Left lung (tissue), 10 donors: Measurements from ENCODE around the gene MOB4. TPM values are rescaled to one million over a fixed set of nuclear protein-coding genes. Genes with fewer than 3 reads are reported as not detected.

Experiments
- ATAC-seq: fragments of 200-7000 bp; cut with Tn5 transposase; one replicate; pipeline ENCODE4 v1.9.1; 2020; ENCODE audit warnings: moderate library complexity
- DNase-seq, 4 donors: peaks; one replicate each; pipeline ENCODE4 v3.0.0-alpha.2; 2013 to 2020
- H3K27ac ChIP-seq, 2 donors: fragments of 200-600 bp; sonication (generic) in 1 of 2; one replicate each; pipeline versions ENCODE4 v1.5.0 to v1.8.0; 2020 to 2021
- H3K27me3 ChIP-seq, 2 donors: fragments of 200-600 bp; sonication (generic) in 1 of 2; one replicate each; pipeline versions ENCODE4 v1.5.0 to v1.8.0; 2020 to 2021
- H3K36me3 ChIP-seq, 2 donors: fragments of 200-600 bp; sonication (generic) in 1 of 2; one replicate each; pipeline versions ENCODE4 v1.5.0 to v1.8.0; 2020 to 2021
- H3K4me1 ChIP-seq, 2 donors: fragments of 200-600 bp; one replicate each; pipeline ENCODE4 v1.8.0; 2021
- H3K4me3 ChIP-seq, 2 donors: fragments of 200-600 bp; sonication (generic) in 1 of 2; one replicate each; pipeline versions ENCODE4 v1.5.0 to v1.8.0; 2020 to 2021; ENCODE audit warnings: mild to moderate bottlenecking in 1 of 2
- H3K9me3 ChIP-seq, 2 donors: fragments of 200-600 bp; sonication (generic) in 1 of 2; one replicate each; pipeline versions ENCODE4 v1.5.0 to v1.8.0; 2020 to 2021
- intact Hi-C, 2 donors: fragments of 100-400 bp; cut with DNase I; formaldehyde crosslinking; loops; one replicate each; pipeline versions ENCODE4 v1.11.2 to v1.14.2; 2022
- polyA plus RNA-seq, 6 donors: library from polyadenylated mRNA; unstranded; fragments of 120-200 nt; gene quantifications; one replicate each; pipeline ENCODE4 v1.2.1, GENCODE V29; 2013; ENCODE audit not compliant: insufficient read length in 6 of 6
- total RNA-seq, 2 donors: library from RNA; stranded (reverse); fragmentation: NEBNext Ultra II Directional; extraction: Animal tissue kit (Norgen Biotek cat#: 25700); gene quantifications; one replicate each; pipeline ENCODE4 v1.2.1, GENCODE V29; 2021
- TF ChIP-seq, protein P1 (sequence below), 2 donors: fragments of 200-600 bp; sonication (generic) in 1 of 2; IDR thresholded peaks; one replicate each; pipeline versions ENCODE4 v1.5.0 to v1.8.0; 2021; ENCODE audit warnings: antibody characterized with exemption in 2 of 2
- donor health status: DM: no; HTN: yes; CAD: no.
- donor health status: DM: no; HTN: no; CAD: no.

Gene MOB4
- total and polyA plus RNA-seq, 8 donors, result 23.0 to 54.2 (median 45.2) TPM

DNA sequence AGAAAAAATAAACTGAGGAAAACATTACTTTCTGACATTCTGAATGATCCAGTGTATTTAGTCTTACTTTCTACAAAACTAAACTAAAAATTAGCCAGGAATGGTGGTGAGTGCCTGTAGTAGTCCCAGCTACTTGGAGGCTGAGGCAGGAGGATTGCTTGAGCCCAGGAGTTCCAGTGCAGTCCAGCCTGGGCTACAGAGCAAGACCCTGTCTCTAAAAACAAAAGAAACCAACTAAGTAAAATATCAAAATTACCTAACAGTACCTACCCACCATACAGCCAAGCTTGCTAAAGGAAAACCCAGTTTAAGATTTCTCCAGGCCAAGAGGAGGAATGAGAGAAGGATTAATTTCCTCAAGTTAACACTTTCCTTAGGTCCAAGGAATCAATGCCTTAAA lies 19.2 kb upstream of the MOB4 start:
- no peak for ATAC-seq
- H3K9me3 ChIP-seq, result no peaks in the 10 kb centered on the region
- intact Hi-C loops, result no loop called here
- TF ChIP-seq, protein P1, sequence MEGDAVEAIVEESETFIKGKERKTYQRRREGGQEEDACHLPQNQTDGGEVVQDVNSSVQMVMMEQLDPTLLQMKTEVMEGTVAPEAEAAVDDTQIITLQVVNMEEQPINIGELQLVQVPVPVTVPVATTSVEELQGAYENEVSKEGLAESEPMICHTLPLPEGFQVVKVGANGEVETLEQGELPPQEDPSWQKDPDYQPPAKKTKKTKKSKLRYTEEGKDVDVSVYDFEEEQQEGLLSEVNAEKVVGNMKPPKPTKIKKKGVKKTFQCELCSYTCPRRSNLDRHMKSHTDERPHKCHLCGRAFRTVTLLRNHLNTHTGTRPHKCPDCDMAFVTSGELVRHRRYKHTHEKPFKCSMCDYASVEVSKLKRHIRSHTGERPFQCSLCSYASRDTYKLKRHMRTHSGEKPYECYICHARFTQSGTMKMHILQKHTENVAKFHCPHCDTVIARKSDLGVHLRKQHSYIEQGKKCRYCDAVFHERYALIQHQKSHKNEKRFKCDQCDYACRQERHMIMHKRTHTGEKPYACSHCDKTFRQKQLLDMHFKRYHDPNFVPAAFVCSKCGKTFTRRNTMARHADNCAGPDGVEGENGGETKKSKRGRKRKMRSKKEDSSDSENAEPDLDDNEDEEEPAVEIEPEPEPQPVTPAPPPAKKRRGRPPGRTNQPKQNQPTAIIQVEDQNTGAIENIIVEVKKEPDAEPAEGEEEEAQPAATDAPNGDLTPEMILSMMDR (IDR thresholded peaks at IDR 0.05), result no peak
- no peak for DNase-seq
- H3K27me3 ChIP-seq, result no peaks in the 10 kb centered on the region
- H3K4me3 ChIP-seq, result peak overlapping the region in 1 of 2 donors; percentile 94
- no peak overlapping the region for H3K27ac ChIP-seq
- H3K4me1 ChIP-seq, result peaks cover 11 to 52% of the 10 kb centered on the region in 2 donors
- H3K36me3 ChIP-seq, result peaks cover 0 to 61% of the 10 kb centered on the region in 2 donors

DNA sequence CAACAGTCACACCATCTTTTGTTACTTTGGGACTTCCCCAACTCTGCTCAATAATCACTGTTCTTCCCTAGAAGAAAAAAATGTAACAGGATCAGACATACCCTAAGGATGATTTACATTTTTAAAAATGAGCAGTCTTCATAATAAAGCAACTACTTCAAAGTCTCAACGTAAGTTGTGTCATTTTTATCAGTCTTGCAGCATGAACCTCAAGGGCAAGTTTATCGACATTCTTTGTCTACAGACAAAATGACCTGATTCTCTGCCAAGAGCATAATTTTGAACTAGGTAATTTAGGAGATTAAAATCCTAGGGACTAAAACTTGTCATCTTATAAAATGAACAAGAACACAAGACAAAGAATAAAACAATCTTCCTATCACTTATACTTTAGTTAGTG lies 18.5 kb upstream of the MOB4 start:
- Histone ChIP-seq H3K9me3 (no peaks in the 10 kb centered on the region), H3K27me3 (no peaks in the 10 kb centered on the region), H3K4me3 (peak overlapping the region in 1 of 2 donors; percentile 94), H3K4me1 (peaks cover 17 to 58% of the 10 kb centered on the region in 2 donors), H3K27ac (no peak overlapping the region), H3K36me3 (peaks cover 0 to 55% of the 10 kb centered on the region in 2 donors)
- DNase-seq, result no peak
- no peak for ATAC-seq
- intact Hi-C loops, result no loop called here
- TF ChIP-seq, protein P1 (IDR thresholded peaks at IDR 0.05), result no peak

DNA sequence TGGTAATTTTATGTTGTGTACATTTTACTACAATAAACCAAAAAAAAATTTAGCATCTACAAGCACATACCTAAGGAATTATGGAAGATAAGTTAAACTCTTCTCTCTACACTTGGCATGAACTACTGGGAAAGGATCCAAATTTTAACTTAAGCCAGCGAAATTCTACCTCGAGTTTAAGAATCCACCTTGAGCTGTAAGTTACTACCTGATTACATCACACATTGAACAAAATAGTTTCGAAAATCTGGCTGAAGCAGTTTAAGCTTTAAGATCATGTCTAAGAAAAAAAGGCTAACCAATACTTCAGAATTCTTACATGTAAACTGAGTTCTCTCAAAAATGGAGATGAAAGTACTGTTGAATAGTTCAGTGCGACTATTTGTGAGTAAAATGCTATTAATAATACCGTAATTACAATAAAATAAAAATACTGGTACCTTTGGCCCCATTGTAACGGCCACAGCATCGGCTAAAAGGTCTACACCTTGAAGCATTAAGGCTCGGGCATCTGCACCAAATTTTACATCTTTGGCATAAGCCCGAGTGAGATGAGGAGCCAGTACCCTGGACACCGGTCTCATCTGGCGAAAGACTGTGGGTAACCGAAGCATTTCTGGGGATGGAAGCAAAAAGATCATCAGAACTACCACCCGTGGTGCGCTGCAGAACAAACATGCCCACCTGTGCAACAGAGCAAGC lies 17.5 kb upstream of the MOB4 start:
- H3K27me3 ChIP-seq, result no peaks in the 10 kb centered on the region
- peaks cover 0 to 48% of the 10 kb centered on the region in 2 donors for H3K36me3 ChIP-seq
- H3K27ac ChIP-seq, result peak overlapping the region; percentile 97 to 100
- intact Hi-C loops, result no loop called here
- TF ChIP-seq, protein P1 (IDR thresholded peaks at IDR 0.05), result no peak
- H3K4me1 ChIP-seq, result peaks cover 24 to 67% of the 10 kb centered on the region in 2 donors
- DNase-seq (peak in 1 of 4 donors; percentile 16), ATAC-seq (no peak)
- H3K4me3 ChIP-seq, result peak overlapping the region; percentile 69 to 94
- no peaks in the 10 kb centered on the region for H3K9me3 ChIP-seq

DNA sequence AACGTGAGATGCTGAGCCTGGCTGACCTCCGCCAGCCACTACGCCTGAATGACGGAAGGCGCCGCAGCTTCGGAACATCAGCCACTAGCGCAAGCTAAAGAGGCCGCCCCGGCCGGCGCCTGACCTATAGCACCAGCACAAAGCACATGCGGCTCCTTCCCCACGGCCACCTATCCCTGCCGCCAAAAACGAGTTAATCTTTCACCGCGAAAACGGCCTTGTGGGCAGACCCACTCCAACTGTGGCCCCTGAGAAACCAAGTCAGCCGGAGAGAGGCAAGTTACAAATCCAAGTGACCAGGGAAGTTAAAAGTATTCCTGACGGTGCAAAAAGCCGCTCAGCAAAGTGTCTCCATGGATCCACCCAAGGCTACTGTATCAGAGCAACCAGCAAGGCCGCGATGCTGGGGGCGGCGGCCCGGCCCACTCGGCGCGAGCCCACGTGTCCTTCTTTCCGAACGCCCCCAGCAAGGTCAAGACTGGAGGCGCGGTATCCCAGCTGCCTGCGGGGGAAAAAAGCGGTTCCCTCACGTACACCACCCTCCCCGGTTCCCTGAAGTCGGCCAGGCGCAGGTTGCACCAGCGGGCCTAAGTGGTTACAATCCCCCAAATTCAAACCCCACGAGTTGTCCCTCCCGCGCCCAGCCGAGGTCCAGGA lies 16.8 kb upstream of the MOB4 start:
- intact Hi-C loops, result no loop called here
- Histone ChIP-seq H3K9me3 (no peaks in the 10 kb centered on the region), H3K36me3 (peaks cover 0 to 48% of the 10 kb centered on the region in 2 donors), H3K27ac (peak overlapping the region; percentile 97 to 100), H3K4me1 (peaks cover 24 to 67% of the 10 kb centered on the region in 2 donors), H3K27me3 (no peaks in the 10 kb centered on the region), H3K4me3 (peak overlapping the region; percentile 69 to 94)
- DNase-seq (peak; percentile 45 to 91 (median 70)), ATAC-seq (peak; percentile 42)
- TF ChIP-seq, protein P1 (IDR thresholded peaks at IDR 0.05), result no peak
